GM11168 (cell line): ENCODE data around the gene ZKSCAN5.

ENCODE experiments used
- in situ Hi-C: fragments of 300-500 bp; cut with MboI; formaldehyde crosslinking; loops from one replicate; pipeline ENCODE4 v1.12.0; 2022; ENCODE audit warnings: low sequenced_read_pairs; ENCODE audit not compliant: unreplicated experiment

Gene ZKSCAN5

DNA sequence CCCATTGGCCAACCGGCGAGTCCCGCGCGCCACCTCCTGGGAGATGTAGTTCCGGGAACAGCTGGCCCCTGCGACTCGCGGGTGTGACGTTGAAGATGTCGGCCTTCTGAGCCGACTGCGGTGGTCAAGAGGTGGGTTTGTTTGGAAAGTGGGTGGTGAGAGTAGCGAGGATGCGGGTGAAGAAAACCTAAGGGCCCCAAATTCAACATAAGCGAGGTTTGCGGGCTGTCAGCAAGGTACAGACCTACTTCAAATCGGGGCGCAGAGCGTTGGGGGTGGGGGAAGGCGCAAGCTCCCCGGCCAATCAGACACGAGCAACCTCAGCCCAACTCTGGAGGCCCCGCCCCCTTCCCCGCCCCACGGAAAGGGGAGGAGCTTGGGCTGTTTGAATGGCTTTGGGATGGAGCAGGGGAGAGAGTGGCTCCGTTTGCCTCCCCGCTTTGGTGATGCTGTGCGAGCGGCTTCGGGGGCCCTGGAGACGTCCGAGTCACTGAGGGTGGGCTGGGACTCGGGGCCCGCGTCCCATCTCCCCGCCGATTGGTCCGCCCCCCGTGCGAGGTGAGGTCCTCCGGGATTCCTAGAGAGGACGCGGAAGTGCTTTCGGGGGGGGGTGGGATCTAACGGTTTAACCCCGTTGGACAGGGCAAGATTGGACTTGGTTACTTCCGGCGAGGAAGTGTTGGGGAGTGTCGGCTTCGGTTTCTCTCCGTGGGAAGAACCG is at the start of gene ZKSCAN5:
ZKSCAN5 (plus strand) TSS at position 60 of the 721 bp plus-strand sequence. CDS start 1,383 bp downstream, outside the sequence.
- in situ Hi-C loops: no loop called here

DNA sequence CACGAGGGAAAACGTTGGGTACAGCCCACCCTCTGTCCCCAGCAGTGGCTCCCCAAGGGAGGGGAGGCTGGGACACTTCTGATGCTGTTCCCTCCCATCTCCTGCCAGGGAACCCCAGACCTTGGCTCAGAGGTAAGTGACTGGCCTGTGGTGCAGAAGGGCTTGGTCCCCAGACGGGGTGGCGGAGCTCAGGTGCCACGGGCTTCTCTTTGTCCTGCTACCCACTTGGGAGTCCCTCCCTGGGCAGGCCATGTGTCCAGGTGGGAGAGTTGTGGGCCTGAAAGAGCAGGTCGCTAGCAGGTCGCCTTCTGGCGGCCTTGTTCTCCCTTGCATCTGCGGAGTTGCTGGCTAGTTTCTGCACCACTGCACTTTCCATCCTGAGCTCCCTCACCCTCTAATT is 48.6 kb upstream of the ZKSCAN5 start:
- in situ Hi-C loops: no loop called here

GRCh38 chr7:99456288-99456687 is 48.2 kb upstream of the ZKSCAN5 start:
- in situ Hi-C loops: no loop called here

DNA sequence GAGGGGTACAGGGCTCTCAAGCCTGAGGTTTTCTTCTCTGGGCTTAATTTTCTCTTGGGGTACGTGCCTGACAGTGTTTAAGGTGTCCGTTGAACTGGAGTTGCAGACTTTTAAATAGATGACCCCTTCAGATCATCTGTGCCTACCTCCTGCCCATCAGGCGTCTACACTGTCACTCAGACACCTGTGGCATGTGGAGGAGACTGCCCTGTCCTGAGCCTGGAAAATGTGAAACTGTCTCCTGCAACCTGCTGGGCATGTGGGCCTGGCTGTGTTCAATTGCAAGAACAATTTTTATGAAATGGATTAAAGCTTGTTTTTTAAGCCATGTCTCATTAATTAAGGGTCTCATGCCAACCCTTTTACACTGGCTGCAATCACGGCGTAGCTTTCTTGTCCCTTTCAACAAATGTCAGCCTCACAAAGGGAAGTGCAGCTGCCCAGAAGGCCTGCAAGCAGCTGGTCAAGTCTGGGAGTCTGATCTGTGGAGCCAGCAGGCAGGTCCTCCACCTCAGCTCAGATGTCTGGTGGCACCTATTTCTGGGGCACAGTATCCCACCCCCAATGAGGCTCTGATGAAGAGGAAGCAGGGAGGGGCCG is 47.3 kb upstream of the ZKSCAN5 start:
- in situ Hi-C loops: no loop called here

DNA sequence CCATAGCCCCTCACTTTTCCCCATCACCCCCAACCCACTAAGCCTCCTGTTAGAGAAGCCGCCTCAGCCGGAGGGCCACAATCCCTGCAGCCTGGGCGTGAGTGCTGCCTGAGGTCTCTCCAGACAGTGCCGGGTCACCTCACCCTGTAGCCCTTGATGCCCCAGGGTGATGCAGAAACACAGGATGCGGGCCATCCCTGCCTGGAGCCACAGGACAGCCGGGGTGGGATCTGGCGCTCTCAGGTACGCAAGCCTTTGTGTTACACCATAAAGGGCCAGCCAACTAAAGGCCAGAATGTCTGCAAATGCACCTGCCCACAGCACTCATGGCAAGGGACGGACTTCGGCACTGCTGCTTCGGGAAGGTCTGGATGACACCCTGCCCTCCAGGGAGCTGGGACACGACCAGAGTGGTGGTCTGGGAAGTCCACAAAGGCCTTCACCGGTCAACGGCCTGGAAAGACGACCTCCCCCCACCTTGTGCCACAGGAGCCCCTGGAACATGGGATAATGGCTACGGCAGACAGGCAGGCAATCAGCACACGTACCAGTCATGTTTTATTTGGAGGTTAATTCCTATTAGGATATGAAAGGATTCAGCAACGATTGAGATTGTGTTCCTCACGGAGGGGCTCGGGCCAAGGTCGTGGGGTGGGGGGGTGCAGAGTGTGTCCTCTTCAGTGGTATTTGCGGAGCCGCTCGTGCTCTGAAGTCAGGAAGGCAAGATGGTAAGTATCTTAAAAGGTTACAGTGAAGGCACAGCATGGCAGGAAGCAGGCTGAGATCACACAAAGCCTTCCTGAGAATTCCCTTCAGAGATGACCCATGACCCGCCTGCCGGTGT is 46.6 kb upstream of the ZKSCAN5 start:
- in situ Hi-C loops: no loop called here

DNA sequence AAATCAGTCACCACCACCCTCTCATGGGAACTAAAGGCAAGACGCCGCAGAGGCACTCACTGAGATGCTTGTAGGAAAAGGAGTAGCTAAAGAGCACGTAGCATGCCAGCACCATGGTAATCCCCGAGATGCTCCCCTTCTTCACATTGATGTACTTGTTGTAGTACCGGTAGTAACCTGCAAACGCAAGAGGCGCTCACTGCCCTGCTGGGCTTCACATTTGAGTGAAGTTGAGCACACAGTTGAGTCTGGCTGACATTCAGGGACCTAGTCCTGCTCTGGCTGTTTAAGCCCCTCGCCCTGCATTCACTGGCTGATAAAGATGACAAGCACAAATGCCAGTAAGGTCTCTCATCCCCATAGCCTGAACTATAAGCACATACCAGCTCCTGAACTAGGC is 45.4 kb upstream of the ZKSCAN5 start:
- in situ Hi-C loops: no loop called here

- in situ Hi-C loops: no loop called here
Observed at GRCh38 chr7:99460651-99461050, 43.8 kb upstream of the ZKSCAN5 start.

DNA sequence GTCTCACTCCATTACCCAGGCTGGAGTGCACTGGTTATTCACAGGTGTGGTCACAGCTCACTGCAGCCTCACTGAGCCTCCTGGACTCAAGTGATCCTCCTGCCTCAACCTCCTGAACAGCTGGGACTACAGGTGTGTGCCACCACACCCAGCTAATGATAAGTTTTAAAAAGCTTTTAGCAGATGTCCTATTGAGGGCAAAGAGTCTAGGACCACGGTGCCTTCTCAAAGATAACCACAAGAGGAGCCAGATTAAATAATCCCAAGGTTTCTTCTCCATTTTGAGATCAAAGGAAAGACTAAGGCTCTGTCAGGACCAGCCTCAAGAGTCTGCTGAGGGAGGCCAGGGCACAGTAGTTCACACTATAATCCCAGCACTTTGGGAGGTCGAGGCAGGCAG is 43.2 kb upstream of the ZKSCAN5 start:
- in situ Hi-C loops: no loop called here

DNA sequence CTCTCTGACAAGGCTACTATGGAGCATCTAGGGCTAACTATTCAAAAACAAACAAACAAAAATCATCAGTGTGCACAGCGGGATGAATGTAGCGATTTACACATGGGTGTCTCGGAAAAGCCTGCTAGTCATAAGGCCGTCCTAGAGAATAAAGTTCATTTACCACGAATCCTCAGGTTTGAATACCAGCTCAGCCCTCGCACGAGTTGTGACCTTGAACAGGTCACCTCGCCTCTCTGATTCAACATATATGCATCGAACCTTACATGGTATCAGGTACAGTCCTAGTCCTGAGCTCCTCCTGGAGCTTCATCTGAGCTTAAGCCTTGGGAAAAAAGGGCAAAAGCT is 39.1 kb upstream of the ZKSCAN5 start:
- in situ Hi-C loops: no loop called here

- in situ Hi-C loops: no loop called here
Observed at GRCh38 chr7:99468336-99468918, 36.0 kb upstream of the ZKSCAN5 start.

DNA sequence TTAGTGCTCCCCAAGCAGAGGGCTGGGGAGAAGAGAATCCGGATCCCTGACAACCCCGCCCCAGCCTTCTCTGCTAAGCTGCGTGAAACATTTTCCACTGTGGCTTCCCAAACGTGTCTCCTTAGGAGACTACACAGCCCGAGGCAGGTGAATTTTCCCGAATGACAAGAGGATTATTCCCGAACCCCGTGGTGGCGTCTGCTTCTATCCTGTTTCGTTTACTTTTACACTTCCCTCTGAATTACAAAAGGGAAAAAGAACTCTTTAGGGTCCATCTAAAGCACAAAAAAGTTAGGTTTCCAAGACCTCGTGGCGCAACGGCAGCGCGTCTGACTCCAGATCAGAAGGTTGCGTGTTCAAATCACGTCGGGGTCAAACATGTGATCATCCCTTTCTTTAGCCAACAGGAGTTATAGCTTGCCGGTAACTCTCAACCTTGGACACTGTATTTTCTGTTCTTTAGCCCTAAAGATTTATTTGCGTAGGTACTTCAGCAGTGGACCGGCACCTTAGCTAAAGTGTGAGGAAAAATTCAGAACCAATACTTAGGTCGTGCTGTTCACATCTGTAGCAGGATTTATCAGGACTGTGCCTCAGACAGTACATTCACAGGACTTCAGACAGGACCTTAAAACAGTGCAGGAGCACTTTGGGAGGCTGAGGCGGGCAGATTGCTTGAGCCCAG is 34.9 kb upstream of the ZKSCAN5 start:
- in situ Hi-C loops: no loop called here

DNA sequence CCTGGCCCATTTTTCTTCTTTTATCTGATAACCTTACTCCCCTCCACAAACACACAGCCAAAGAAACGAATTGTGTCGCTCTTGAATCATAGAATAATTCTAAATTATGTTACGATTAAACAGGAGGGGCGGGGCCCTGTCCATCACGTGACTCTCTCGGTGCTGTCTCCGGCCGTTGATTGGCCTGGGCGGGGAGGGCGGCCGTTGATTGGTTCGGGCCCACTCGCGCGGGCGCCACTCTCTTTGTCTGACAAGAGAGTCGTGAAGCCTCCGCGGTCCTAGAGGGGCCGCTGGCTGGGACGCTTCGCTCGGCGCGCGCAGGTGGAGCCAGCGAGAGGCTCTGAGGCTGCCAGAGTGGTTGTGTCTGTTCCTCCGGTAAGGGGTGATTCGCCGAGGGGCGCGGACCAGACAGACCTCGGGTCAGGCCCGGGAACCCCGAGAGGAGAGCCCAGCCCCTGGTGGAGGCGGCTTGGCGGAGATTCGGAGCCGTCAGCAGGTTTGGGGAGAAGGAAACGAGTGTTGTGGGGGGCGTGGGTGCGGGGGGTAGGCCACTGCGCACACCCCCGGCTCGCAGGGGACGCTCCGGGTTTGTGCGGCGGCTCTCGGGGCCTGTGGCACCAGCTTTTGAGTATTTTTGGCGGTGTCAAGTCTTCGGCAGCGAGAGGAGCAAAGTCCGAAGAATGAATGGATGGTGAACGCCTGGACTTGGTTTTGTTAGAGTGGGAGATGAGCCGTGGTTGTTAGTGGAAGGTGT is 31.7 kb upstream of the ZKSCAN5 start, which contains the start of gene ZNF789:
ZNF789 (plus strand) TSS at position 330 of the 754 bp plus-strand sequence. CDS start 3,567 bp downstream, outside the sequence.
- in situ Hi-C loops: no loop called here

GRCh38 chr7:99473315-99473596 is 31.2 kb upstream of the ZKSCAN5 start:
- in situ Hi-C loops: no loop called here

DNA sequence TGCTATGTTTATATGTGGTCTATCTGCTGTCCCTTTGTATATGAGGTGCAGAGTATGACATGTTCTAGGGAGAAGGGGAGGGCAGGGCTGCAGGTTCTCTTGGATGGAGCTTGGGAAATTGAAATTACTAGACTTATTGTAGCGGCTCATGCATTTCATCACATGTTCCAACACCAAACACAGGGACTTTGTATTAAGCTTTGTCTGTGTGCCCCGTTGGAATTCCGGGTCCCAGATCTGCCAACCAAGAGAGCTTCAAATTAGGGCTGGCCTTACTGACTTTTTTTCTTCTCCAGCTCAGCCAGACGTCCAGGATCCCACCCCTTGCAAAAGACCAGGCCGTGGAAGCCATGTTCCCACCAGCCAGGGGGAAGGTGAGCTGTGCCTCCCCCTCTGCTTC is 28.4 kb upstream of the ZKSCAN5 start:
- in situ Hi-C loops: no loop called here

GRCh38 chr7:99478464-99479440 is 25.7 kb upstream of the ZKSCAN5 start:
- in situ Hi-C loops: no loop called here

GRCh38 chr7:99485094-99485493 is 19.4 kb upstream of the ZKSCAN5 start:
- in situ Hi-C loops: no loop called here

GRCh38 chr7:99489235-99489634 is 15.2 kb upstream of the ZKSCAN5 start:
- in situ Hi-C loops: no loop called here

- in situ Hi-C loops: no loop called here
Observed at GRCh38 chr7:99490878-99491277, 13.6 kb upstream of the ZKSCAN5 start.

DNA sequence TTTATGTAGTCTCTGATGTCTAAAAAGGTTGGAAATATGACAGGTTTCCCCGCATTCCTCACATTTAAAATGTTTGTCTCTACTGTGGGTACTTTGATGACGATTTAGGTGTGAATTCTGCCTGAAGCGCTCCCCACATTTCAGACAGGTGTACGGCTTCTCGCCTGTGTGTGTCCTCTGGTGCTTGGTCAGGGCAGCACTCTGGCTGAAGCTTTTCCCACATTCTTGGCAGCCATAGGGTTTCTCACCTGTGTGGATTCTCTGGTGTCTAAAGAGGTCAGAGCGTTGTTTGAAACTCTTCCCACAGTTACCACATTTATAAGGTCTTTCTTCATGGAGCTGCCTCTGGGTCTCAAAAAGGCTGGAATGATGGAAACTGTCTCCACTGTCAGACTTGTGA is 10.6 kb upstream of the ZKSCAN5 start:
- in situ Hi-C loops: no loop called here
